Liver (tissue), 9 donors: ENCODE measurements around the gene DAPK3. TPM values are rescaled to one million over a fixed set of nuclear protein-coding genes. Genes with fewer than 3 reads are reported as not detected.
A peak's percentile ranks its signal among the peaks of the same experiment; 100 is the strongest.
"Not testable (repeated sequence)": the region's sequence is repeated elsewhere in the genome, so short reads cannot be mapped to it uniquely, and the experiment has no call there.

Experiments used
- DNase-seq: peaks from one replicate; pipeline ENCODE4 v3.0.0-alpha.2; 2017; ENCODE audit warnings: low spot score
- H3K27ac ChIP-seq, 2 donors: one replicate each; pipeline ENCODE4 v1.7.0; 2013; ENCODE audit warnings: inconsistent platforms in 2 of 2, low read length in 2 of 2, control low read depth in 1 of 2, low read depth in 1 of 2, mild to moderate bottlenecking in 1 of 2
- H3K27me3 ChIP-seq, 4 donors: one replicate each; pipeline versions ENCODE4 v1.6.1 to v1.7.0; 2013; ENCODE audit warnings: low read length in 3 of 4, inconsistent platforms in 1 of 4, mild to moderate bottlenecking in 1 of 4, moderate library complexity in 1 of 4; ENCODE audit not compliant: control insufficient read depth in 4 of 4, insufficient read depth in 4 of 4
- H3K36me3 ChIP-seq, 4 donors: one replicate each; pipeline versions ENCODE4 v1.6.1 to v1.7.0; 2013; ENCODE audit warnings: low read length in 3 of 4, mild to moderate bottlenecking in 3 of 4, low read depth in 1 of 4, moderate library complexity in 1 of 4; ENCODE audit not compliant: control insufficient read depth in 4 of 4, insufficient read depth in 3 of 4
- H3K4me1 ChIP-seq, 4 donors: one replicate each; pipeline versions ENCODE4 v1.6.1 to v1.7.0; 2013; ENCODE audit warnings: low read length in 3 of 4, mild to moderate bottlenecking in 3 of 4, moderate library complexity in 1 of 4; ENCODE audit not compliant: control insufficient read depth in 4 of 4, insufficient read depth in 4 of 4
- H3K4me3 ChIP-seq, 3 donors: one replicate each; pipeline versions ENCODE4 v1.6.1 to v1.7.0; 2013; ENCODE audit warnings: low read length in 3 of 3, control low read depth in 1 of 3, low read depth in 1 of 3, mild to moderate bottlenecking in 1 of 3
- H3K9ac ChIP-seq, 2 donors: one replicate each; pipeline ENCODE4 v1.7.0; 2013; ENCODE audit warnings: low read length in 2 of 2, mild to moderate bottlenecking in 2 of 2, moderate library complexity in 2 of 2, control low read depth in 1 of 2, low read depth in 1 of 2
- H3K9me3 ChIP-seq, 4 donors: one replicate each; pipeline versions ENCODE4 v1.6.1 to v1.7.0; 2013; ENCODE audit warnings: low read length in 3 of 4; ENCODE audit not compliant: control insufficient read depth in 4 of 4
- EGR1 ChIP-seq, 2 donors: IDR thresholded peaks; 2 replicates each; pipeline ENCODE4 v1.6.1; 2016 to 2018; ENCODE audit warnings: antibody characterized with exemption in 2 of 2, low read depth in 2 of 2
- FOXA1 ChIP-seq: IDR thresholded peaks from 2 replicates; pipeline ENCODE4 v1.6.1; 2016; ENCODE audit warnings: antibody characterized with exemption
- FOXA2 ChIP-seq: IDR thresholded peaks from 2 replicates; pipeline ENCODE4 v1.6.1; 2016; ENCODE audit warnings: antibody characterized with exemption
- GABPA ChIP-seq, 2 donors: IDR thresholded peaks in 1 of 2; conservative IDR thresholded peaks in 1 of 2; 2 replicates each; pipeline ENCODE4 v1.6.1; 2016; ENCODE audit warnings: antibody characterized with exemption in 2 of 2, mild to moderate bottlenecking in 1 of 2, moderate library complexity in 1 of 2
- HNF4A ChIP-seq, 2 donors: conservative IDR thresholded peaks; 2 replicates each; pipeline ENCODE4 v1.6.1; 2016; ENCODE audit warnings: antibody characterized with exemption in 2 of 2, mild to moderate bottlenecking in 2 of 2
- HNF4G ChIP-seq: IDR thresholded peaks from 2 replicates; pipeline ENCODE4 v1.6.1; 2016; ENCODE audit warnings: antibody characterized with exemption
- JUND ChIP-seq, 2 donors: IDR thresholded peaks; 2 replicates each; pipeline ENCODE4 v1.6.1; 2016; ENCODE audit warnings: antibody characterized with exemption in 2 of 2
- MAX ChIP-seq: IDR thresholded peaks from 2 replicates; pipeline ENCODE4 v1.6.1; 2016; ENCODE audit warnings: antibody characterized with exemption
- NR2F2 ChIP-seq: IDR thresholded peaks from 2 replicates; pipeline ENCODE4 v1.6.1; 2016; ENCODE audit warnings: antibody characterized with exemption
- RAD21 ChIP-seq, 2 donors: IDR thresholded peaks; 2 replicates each; pipeline ENCODE4 v1.6.1; 2016; ENCODE audit warnings: antibody characterized with exemption in 2 of 2, mild to moderate bottlenecking in 2 of 2
- RXRA ChIP-seq, 2 donors: IDR thresholded peaks; 2 replicates each; pipeline ENCODE4 v1.6.1; 2017 to 2018; ENCODE audit warnings: antibody characterized with exemption in 2 of 2, mild to moderate bottlenecking in 1 of 2
- SP1 ChIP-seq: IDR thresholded peaks from 2 replicates; pipeline ENCODE4 v1.6.1; 2018; ENCODE audit warnings: antibody characterized with exemption, mild to moderate bottlenecking
- TAF1 ChIP-seq: conservative IDR thresholded peaks from 2 replicates; pipeline ENCODE4 v1.6.1; 2016; ENCODE audit warnings: antibody characterized with exemption, mild to moderate bottlenecking
- YY1 ChIP-seq: IDR thresholded peaks from 2 replicates; pipeline ENCODE4 v1.6.1; 2016; ENCODE audit warnings: antibody characterized with exemption, mild to moderate bottlenecking
- ZBTB33 ChIP-seq: IDR thresholded peaks from 2 replicates; pipeline ENCODE4 v1.6.1; 2016; ENCODE audit warnings: antibody characterized with exemption
- WGBS: extraction: QIAGEN DNeasy Blood & Tissue Kit; methylation state at CpG from one replicate; pipeline ENCODE4 v1.1.7; 2013; 5-methylcytosine and 5-hydroxymethylcytosine counted together
- polyA plus RNA-seq, 2 donors: library from polyadenylated mRNA; stranded (reverse) in 1 of 2; unstranded in 1 of 2; fragments of 200-250 nt in 1 of 2; fragments of >200 nt in 1 of 2; fragmentation: Nextera tagmentation in 1 of 2; extraction: Ambion mirVana in 1 of 2; gene quantifications; one replicate each; pipeline versions ENCODE4 v1.2.1 to v1.2.3, GENCODE V29; 2013 to 2015
- total RNA-seq, 2 donors: library from RNA; depleted of rRNA; stranded (reverse); fragments of >200 nt; gene quantifications; one replicate each; pipeline ENCODE4 v1.2.3, GENCODE V29; 2014
- TF ChIP-seq, protein P1 (sequence below): IDR thresholded peaks from 2 replicates; pipeline ENCODE4 v1.6.1; 2016; ENCODE audit warnings: antibody characterized with exemption
- TF ChIP-seq, protein P2 (sequence below): fragments of 150-350 bp; IDR thresholded peaks from 2 replicates; pipeline ENCODE4 v1.5.1; 2017; ENCODE audit warnings: improper control_type of control experiment, low read depth, low read length; ENCODE audit not compliant: missing input control
- TF ChIP-seq, protein P3 (sequence below): IDR thresholded peaks from 2 replicates; pipeline ENCODE4 v1.6.1; 2016; ENCODE audit warnings: antibody characterized with exemption, mild to moderate bottlenecking
- donor health status: healthy.
- donor health status: healthy.
- donor health status: healthy.
- donor health status: healthy.
- donor health status: healthy.

Gene DAPK3
- total and polyA plus RNA-seq, 4 donors = 3.0 to 29.5 (median 23.8) TPM

DNA sequence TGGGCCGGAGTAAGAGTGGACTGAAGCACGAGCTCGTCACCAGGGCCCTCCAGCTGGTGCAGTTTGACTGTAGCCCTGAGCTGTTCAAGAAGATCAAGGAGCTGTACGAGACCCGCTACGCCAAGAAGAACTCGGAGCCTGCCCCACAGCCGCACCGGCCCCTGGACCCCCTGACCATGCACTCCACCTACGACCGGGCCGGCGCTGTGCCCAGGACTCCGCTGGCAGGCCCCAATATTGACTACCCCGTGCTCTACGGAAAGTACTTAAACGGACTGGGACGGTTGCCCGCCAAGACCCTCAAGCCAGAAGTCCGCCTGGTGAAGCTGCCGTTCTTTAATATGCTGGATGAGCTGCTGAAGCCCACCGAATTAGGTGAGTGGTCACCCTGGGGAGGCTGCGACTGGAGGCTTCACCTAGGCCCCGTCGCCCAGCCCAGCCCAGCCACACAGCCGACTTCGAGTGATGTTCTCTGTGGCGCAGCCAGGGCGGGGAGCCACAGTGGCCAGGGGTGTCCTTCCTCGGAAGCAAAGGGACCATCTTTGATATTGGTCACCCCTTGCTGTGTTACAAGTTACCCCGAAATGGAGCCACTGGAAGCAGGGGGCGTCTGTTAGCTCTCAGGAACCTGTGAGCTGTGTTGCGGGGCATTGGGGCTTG is 42.2 kb upstream of the DAPK3 start:
- Histone ChIP-seq H3K9ac (no peak overlapping the region), H3K4me3 (no peak overlapping the region), H3K27ac (peak overlapping the region; percentile 75 to 78), H3K36me3 (peaks cover 0 to 19% (median 9%) of the 10 kb centered on the region in 4 donors), H3K4me1 (peaks cover 26 to 78% (median 51%) of the 10 kb centered on the region in 4 donors), H3K27me3 (no peaks in the 10 kb centered on the region), H3K9me3 (no peaks in the 10 kb centered on the region)
- 97% methylated on average over 33 of the region's 33 CpGs for WGBS
- TF ChIP-seq EGR1 (IDR thresholded peaks at IDR 0.05; ENCODE audit: low read depth in 2 of 2) = no peak
- no peak for TF ChIP-seq RXRA (IDR thresholded peaks at IDR 0.05)
- TF ChIP-seq, protein P1, sequence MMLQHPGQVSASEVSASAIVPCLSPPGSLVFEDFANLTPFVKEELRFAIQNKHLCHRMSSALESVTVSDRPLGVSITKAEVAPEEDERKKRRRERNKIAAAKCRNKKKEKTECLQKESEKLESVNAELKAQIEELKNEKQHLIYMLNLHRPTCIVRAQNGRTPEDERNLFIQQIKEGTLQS = no peak
- DNase-seq = no peak

GRCh38 chr19:4012092-4012974 is 41.4 kb upstream of the DAPK3 start:
- no peak for DNase-seq
- Histone ChIP-seq H3K9ac (peak overlapping the region in 1 of 2 donors; percentile 12), H3K9me3 (no peaks in the 10 kb centered on the region), H3K4me1 (peaks cover 26 to 80% (median 52%) of the 10 kb centered on the region in 4 donors), H3K4me3 (no peak overlapping the region), H3K27me3 (no peaks in the 10 kb centered on the region), H3K27ac (peak overlapping the region; percentile 75 to 78), H3K36me3 (peaks cover 0 to 17% (median 9%) of the 10 kb centered on the region in 4 donors)
- 60% methylated on average over 27 of the region's 27 CpGs for WGBS
- TF ChIP-seq HNF4A (conservative IDR thresholded peaks at IDR 0.05) = peak; percentile 21 to 65
- TF ChIP-seq, protein P2, sequence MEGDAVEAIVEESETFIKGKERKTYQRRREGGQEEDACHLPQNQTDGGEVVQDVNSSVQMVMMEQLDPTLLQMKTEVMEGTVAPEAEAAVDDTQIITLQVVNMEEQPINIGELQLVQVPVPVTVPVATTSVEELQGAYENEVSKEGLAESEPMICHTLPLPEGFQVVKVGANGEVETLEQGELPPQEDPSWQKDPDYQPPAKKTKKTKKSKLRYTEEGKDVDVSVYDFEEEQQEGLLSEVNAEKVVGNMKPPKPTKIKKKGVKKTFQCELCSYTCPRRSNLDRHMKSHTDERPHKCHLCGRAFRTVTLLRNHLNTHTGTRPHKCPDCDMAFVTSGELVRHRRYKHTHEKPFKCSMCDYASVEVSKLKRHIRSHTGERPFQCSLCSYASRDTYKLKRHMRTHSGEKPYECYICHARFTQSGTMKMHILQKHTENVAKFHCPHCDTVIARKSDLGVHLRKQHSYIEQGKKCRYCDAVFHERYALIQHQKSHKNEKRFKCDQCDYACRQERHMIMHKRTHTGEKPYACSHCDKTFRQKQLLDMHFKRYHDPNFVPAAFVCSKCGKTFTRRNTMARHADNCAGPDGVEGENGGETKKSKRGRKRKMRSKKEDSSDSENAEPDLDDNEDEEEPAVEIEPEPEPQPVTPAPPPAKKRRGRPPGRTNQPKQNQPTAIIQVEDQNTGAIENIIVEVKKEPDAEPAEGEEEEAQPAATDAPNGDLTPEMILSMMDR = no peak
- no peak for TF ChIP-seq TAF1
- peak in 1 of 2 donors; percentile 43 for TF ChIP-seq JUND (IDR thresholded peaks at IDR 0.05)
- TF ChIP-seq RXRA (IDR thresholded peaks at IDR 0.05) = peak; percentile 77 to 91
- peak in 1 of 2 donors; percentile 30 for TF ChIP-seq GABPA (IDR thresholded peaks at IDR 0.05 in 1 of 2, conservative IDR thresholded peaks at IDR 0.05 in 1 of 2)
- TF ChIP-seq, protein P1 = no peak
- TF ChIP-seq NR2F2 = no peak
- TF ChIP-seq YY1 = peak; percentile 73
- peak; percentile 92 for TF ChIP-seq FOXA2
- TF ChIP-seq RAD21 (IDR thresholded peaks at IDR 0.05) = peak; percentile 24 to 37
- TF ChIP-seq, protein P3, sequence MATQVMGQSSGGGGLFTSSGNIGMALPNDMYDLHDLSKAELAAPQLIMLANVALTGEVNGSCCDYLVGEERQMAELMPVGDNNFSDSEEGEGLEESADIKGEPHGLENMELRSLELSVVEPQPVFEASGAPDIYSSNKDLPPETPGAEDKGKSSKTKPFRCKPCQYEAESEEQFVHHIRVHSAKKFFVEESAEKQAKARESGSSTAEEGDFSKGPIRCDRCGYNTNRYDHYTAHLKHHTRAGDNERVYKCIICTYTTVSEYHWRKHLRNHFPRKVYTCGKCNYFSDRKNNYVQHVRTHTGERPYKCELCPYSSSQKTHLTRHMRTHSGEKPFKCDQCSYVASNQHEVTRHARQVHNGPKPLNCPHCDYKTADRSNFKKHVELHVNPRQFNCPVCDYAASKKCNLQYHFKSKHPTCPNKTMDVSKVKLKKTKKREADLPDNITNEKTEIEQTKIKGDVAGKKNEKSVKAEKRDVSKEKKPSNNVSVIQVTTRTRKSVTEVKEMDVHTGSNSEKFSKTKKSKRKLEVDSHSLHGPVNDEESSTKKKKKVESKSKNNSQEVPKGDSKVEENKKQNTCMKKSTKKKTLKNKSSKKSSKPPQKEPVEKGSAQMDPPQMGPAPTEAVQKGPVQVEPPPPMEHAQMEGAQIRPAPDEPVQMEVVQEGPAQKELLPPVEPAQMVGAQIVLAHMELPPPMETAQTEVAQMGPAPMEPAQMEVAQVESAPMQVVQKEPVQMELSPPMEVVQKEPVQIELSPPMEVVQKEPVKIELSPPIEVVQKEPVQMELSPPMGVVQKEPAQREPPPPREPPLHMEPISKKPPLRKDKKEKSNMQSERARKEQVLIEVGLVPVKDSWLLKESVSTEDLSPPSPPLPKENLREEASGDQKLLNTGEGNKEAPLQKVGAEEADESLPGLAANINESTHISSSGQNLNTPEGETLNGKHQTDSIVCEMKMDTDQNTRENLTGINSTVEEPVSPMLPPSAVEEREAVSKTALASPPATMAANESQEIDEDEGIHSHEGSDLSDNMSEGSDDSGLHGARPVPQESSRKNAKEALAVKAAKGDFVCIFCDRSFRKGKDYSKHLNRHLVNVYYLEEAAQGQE = peak; percentile 35
- TF ChIP-seq HNF4G = no peak
- peak; percentile 84 for TF ChIP-seq FOXA1
- TF ChIP-seq ZBTB33 = no peak
- peak; percentile 67 for TF ChIP-seq SP1
- no peak for TF ChIP-seq EGR1 (IDR thresholded peaks at IDR 0.05; ENCODE audit: low read depth in 2 of 2)
- no peak for TF ChIP-seq MAX

- Histone ChIP-seq H3K27ac (peak overlapping the region in 1 of 2 donors; percentile 53), H3K4me1 (peaks cover 26 to 84% (median 58%) of the 10 kb centered on the region in 4 donors), H3K36me3 (peaks cover 0 to 15% (median 9%) of the 10 kb centered on the region in 4 donors)
- WGBS = 57% methylated on average over 6 of the region's 6 CpGs
- H3K27me3 ChIP-seq, H3K9me3 ChIP-seq, DNase-seq, H3K9ac ChIP-seq, H3K4me3 ChIP-seq: not testable (repeated sequence)
Measured at GRCh38 chr19:4011430-4011829, 40.5 kb upstream of the DAPK3 start.
